Trophoblast cell (in vitro differentiated cells and primary cell): Measurements from ENCODE around the gene USP48.

Source experiments
- DNase-seq, 2 donors: peaks; one replicate each; pipeline ENCODE4 v3.0.0-alpha.2; 2016
- H2AFZ ChIP-seq: 2 replicates; pipeline ENCODE4 v1.6.1; 2013; ENCODE audit warnings: low read length, moderate library complexity, mild to moderate bottlenecking; ENCODE audit not compliant: insufficient read depth, poor library complexity
- H2AK5ac ChIP-seq: 2 replicates; pipeline ENCODE4 v1.6.1; 2013; ENCODE audit warnings: mild to moderate bottlenecking, low read length
- H2BK120ac ChIP-seq: 2 replicates; pipeline ENCODE4 v1.6.1; 2013; ENCODE audit warnings: low read length, mild to moderate bottlenecking, moderate library complexity; ENCODE audit not compliant: insufficient read depth, poor library complexity
- H2BK12ac ChIP-seq: 2 replicates; pipeline ENCODE4 v1.6.1; 2013; ENCODE audit warnings: mild to moderate bottlenecking, low read length, moderate library complexity
- H2BK5ac ChIP-seq: 2 replicates; pipeline ENCODE4 v1.6.1; 2013; ENCODE audit warnings: low read length, low read depth, moderate library complexity, mild to moderate bottlenecking; ENCODE audit not compliant: poor library complexity
- H3K14ac ChIP-seq: 2 replicates; pipeline ENCODE4 v1.6.1; 2013; ENCODE audit warnings: mild to moderate bottlenecking, low read length
- H3K18ac ChIP-seq: 2 replicates; pipeline ENCODE4 v1.6.1; 2013; ENCODE audit warnings: mild to moderate bottlenecking, low read length
- H3K23ac ChIP-seq: 2 replicates; pipeline ENCODE4 v1.6.1; 2013; ENCODE audit warnings: low read length
- H3K27ac ChIP-seq: 2 replicates; pipeline ENCODE4 v1.5.1; 2013; ENCODE audit warnings: low read depth, mild to moderate bottlenecking, inconsistent platforms, low read length, moderate library complexity
- H3K27me3 ChIP-seq: 2 replicates; pipeline ENCODE4 v1.6.1; 2013; ENCODE audit warnings: inconsistent platforms, mild to moderate bottlenecking, low read length, moderate library complexity; ENCODE audit not compliant: insufficient read depth
- H3K36me3 ChIP-seq, 2 experiments: 1 replicate in 1 of 2; 2 replicates in 1 of 2; pipeline ENCODE4 v1.6.1; 2013; ENCODE audit warnings: low read length in 2 of 2, mild to moderate bottlenecking in 2 of 2, moderate library complexity in 1 of 2; ENCODE audit not compliant: insufficient read depth in 2 of 2, control insufficient read depth in 1 of 2
- H3K4ac ChIP-seq: 2 replicates; pipeline ENCODE4 v1.6.1; 2013; ENCODE audit warnings: low read depth, mild to moderate bottlenecking, low read length, moderate library complexity
- H3K4me1 ChIP-seq, 2 experiments: 1 replicate in 1 of 2; 2 replicates in 1 of 2; pipeline ENCODE4 v1.6.1; 2013; ENCODE audit warnings: low read length in 2 of 2, mild to moderate bottlenecking in 2 of 2, moderate library complexity in 1 of 2; ENCODE audit not compliant: insufficient read depth in 2 of 2, control insufficient read depth in 1 of 2
- H3K4me2 ChIP-seq: 2 replicates; pipeline ENCODE4 v1.6.1; 2013; ENCODE audit warnings: inconsistent platforms, mild to moderate bottlenecking, low read length, moderate library complexity
- H3K4me3 ChIP-seq: 2 replicates; pipeline ENCODE4 v1.5.1; 2013; ENCODE audit warnings: mild to moderate bottlenecking, low read depth, low read length, inconsistent platforms
- H3K79me1 ChIP-seq: one replicate; pipeline ENCODE4 v1.6.1; 2013; ENCODE audit warnings: low read length
- H3K79me2 ChIP-seq: 2 replicates; pipeline ENCODE4 v1.6.1; 2013; ENCODE audit warnings: low read length, mild to moderate bottlenecking; ENCODE audit not compliant: control insufficient read depth, insufficient read depth, poor library complexity
- H3K9ac ChIP-seq: 2 replicates; pipeline ENCODE4 v1.6.1; 2013; ENCODE audit warnings: mild to moderate bottlenecking, low read length
- H3K9me3 ChIP-seq: 2 replicates; pipeline ENCODE4 v1.6.1; 2013; ENCODE audit warnings: low read depth, mild to moderate bottlenecking, control low read depth, inconsistent platforms, low read length; ENCODE audit not compliant: insufficient read depth
- H4K12ac ChIP-seq: 2 replicates; pipeline ENCODE4 v1.6.1; 2013; ENCODE audit warnings: low read depth, mild to moderate bottlenecking, low read length, moderate library complexity
- H4K8ac ChIP-seq: 2 replicates; pipeline ENCODE4 v1.6.1; 2013; ENCODE audit warnings: low read depth, mild to moderate bottlenecking, low read length, moderate library complexity
- H4K91ac ChIP-seq: one replicate; pipeline ENCODE4 v1.6.1; 2013; ENCODE audit warnings: low read depth, mild to moderate bottlenecking, low read length, moderate library complexity
- WGBS: extraction: QIAGEN DNeasy Blood & Tissue Kit; methylation state at CpG from one replicate; pipeline ENCODE4 v1.1.7; 2013; ENCODE audit warnings: missing lambda C conversion rate; ENCODE audit not compliant: insufficient read length, insufficient coverage; ENCODE audit errors: extremely low coverage; 5-methylcytosine and 5-hydroxymethylcytosine counted together

The USP48 gene

DNA sequence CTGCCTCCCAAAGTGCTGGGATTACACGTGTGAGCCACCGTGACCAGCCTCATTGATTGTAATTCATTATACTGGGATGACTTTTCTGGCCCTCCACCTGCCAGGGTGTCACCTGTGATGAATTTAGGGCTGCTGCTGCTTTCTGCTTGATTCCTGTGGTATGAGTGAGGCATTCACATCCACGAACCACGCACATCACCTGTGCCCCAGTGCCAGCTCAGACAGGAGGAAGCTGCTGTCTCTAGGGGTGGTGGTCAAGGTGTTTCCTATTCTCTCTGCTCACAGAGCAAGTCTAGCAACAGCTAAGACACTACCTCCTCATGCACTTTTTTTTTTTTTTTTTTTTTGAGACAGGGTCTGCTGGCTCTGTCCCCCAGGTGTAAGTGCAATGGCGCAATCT is 16.8 kb upstream of the USP48 start:
- H3K27me3 ChIP-seq, result no peaks in the 10 kb centered on the region

DNA sequence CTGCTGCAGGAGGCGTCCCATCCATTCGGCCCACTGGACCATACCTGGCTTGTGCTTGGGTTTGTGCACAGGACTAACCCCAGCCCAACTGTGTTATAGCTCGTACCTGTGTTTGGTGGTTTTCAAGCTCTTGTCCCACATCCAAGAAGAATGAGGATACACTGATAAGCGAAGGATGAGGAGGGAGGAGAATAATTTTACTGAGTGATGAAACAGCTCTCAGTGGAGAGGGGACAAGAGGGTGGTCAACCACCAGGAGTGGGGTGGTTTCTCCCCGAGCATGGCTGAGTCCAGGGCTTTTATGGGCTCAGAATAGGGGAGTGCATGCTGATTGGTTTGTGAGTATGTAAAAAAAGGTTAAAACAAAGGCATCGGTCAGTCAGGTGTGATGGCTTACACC is 12.1 kb upstream of the USP48 start:
- DNase-seq, result no peak
- Histone ChIP-seq H3K27ac (no peak overlapping the region), H3K36me3 (peaks cover 0 to 2% of the 10 kb centered on the region in 2 experiments), H3K14ac (no peak overlapping the region), H3K4me2 (no peak overlapping the region), H3K9ac (no peak overlapping the region), H3K79me1 (no peaks in the 10 kb centered on the region), H2BK120ac (no peak overlapping the region), H2BK5ac (no peak overlapping the region), H4K12ac (no peak overlapping the region), H3K9me3 (no peaks in the 10 kb centered on the region), H3K79me2 (peaks cover 2% of the 10 kb centered on the region), H2AFZ (no peak overlapping the region), H3K4me3 (no peak overlapping the region), H4K91ac (no peak overlapping the region), H3K4me1 (no peaks in the 10 kb centered on the region), H2AK5ac (no peak overlapping the region), H4K8ac (no peak overlapping the region), H3K18ac (no peak overlapping the region), H2BK12ac (no peak overlapping the region), H3K27me3 (no peaks in the 10 kb centered on the region), H3K4ac (no peak overlapping the region), H3K23ac (no peak overlapping the region)
- WGBS, result no CpG with 5 or more reads among the region's 6 CpGs

More for the DNA sequence above, 16.8 kb upstream of the USP48 start:
- no peak overlapping the region for H3K18ac ChIP-seq
- no CpG with 5 or more reads among the region's 5 CpGs for WGBS
- H3K4me2 ChIP-seq, result no peak overlapping the region
- no peaks in the 10 kb centered on the region for H3K9me3 ChIP-seq
- no peaks in the 10 kb centered on the region for H3K79me1 ChIP-seq
- H2AK5ac ChIP-seq, result no peak overlapping the region
- no peak overlapping the region for H3K23ac ChIP-seq
- no peak overlapping the region for H3K9ac ChIP-seq
- H3K4me3 ChIP-seq, result no peak overlapping the region
- H3K4ac ChIP-seq, result no peak overlapping the region
- peaks cover 2% of the 10 kb centered on the region for H3K79me2 ChIP-seq
- H3K27ac ChIP-seq, result no peak overlapping the region
- H3K36me3 ChIP-seq, result peaks cover 0 to 2% of the 10 kb centered on the region in 2 experiments
- no peak overlapping the region for H4K91ac ChIP-seq
- no peak overlapping the region for H4K12ac ChIP-seq
- H2BK5ac ChIP-seq, result no peak overlapping the region
- H2BK120ac ChIP-seq, result no peak overlapping the region
- H4K8ac ChIP-seq, result no peak overlapping the region
- no peak overlapping the region for H3K14ac ChIP-seq
- H2AFZ ChIP-seq, result no peak overlapping the region
- no peaks in the 10 kb centered on the region for H3K4me1 ChIP-seq
- H2BK12ac ChIP-seq, result no peak overlapping the region
- no peak for DNase-seq

DNA sequence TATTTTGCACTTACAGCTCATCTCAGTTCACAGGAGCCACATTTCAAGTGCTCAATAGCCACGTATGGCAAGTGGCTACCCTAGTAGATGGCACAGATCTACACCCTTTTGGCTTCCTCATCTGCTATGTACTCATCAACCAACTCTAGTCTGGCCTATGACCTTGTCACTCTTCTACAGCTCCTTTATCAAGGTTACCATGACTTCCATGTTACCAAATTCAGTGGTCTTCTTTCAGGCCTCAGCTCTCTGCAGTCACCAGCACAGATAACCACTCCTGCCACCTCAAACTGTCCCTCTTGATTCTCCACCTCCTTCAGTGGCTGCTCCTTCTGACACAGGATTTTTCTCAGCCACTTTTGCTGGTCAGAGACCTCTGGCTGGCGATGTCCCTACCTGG is 11.7 kb upstream of the USP48 start:
- H2BK5ac ChIP-seq, result no peak overlapping the region
- H2BK12ac ChIP-seq, result no peak overlapping the region
- no peak overlapping the region for H4K8ac ChIP-seq
- no peak overlapping the region for H3K4ac ChIP-seq
- H3K79me1 ChIP-seq, result no peaks in the 10 kb centered on the region
- no peak for DNase-seq
- H3K14ac ChIP-seq, result no peak overlapping the region
- H3K18ac ChIP-seq, result no peak overlapping the region
- H2AFZ ChIP-seq, result no peak overlapping the region
- H2AK5ac ChIP-seq, result no peak overlapping the region
- no peak overlapping the region for H3K4me2 ChIP-seq
- H3K4me1 ChIP-seq, result no peaks in the 10 kb centered on the region
- H3K9me3 ChIP-seq, result no peaks in the 10 kb centered on the region
- H3K27ac ChIP-seq, result no peak overlapping the region
- no peak overlapping the region for H3K23ac ChIP-seq
- H3K79me2 ChIP-seq, result peaks cover 2% of the 10 kb centered on the region
- H3K36me3 ChIP-seq, result peaks cover 0 to 2% of the 10 kb centered on the region in 2 experiments
- H4K12ac ChIP-seq, result no peak overlapping the region
- no peaks in the 10 kb centered on the region for H3K27me3 ChIP-seq
- no peak overlapping the region for H2BK120ac ChIP-seq
- H3K4me3 ChIP-seq, result no peak overlapping the region
- H3K9ac ChIP-seq, result no peak overlapping the region
- no peak overlapping the region for H4K91ac ChIP-seq
- no CpG with 5 or more reads among the region's 2 CpGs for WGBS

DNA sequence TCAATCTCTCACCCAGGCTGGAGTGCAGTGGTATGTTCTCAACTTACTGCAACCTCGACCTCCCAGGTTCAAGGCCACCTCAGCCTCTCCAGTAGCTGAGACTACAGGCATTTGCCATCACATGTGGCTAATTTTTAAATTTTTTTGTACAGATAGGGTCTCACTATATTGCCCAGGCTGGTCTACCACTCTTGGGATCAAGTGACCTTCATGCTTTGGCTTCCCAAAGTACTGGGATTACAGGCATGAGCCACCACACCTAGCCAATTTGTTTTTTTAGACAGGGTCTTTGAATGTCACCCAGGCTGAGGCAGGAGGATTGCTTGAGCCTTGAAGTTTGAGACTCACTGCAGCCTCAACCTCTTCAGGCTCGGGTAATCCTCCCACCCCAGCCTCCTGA is 10.2 kb upstream of the USP48 start:
- Histone ChIP-seq H3K27me3 (no peaks in the 10 kb centered on the region), H4K12ac (no peak overlapping the region), H3K4me1 (no peaks in the 10 kb centered on the region), H3K79me2 (peaks cover 2% of the 10 kb centered on the region), H4K91ac (no peak overlapping the region), H2BK120ac (no peak overlapping the region), H2BK5ac (no peak overlapping the region), H3K9me3 (no peaks in the 10 kb centered on the region), H2BK12ac (no peak overlapping the region), H3K27ac (no peak overlapping the region), H3K4me3 (no peak overlapping the region), H2AK5ac (no peak overlapping the region), H3K23ac (no peak overlapping the region), H4K8ac (no peak overlapping the region), H3K79me1 (no peaks in the 10 kb centered on the region), H3K36me3 (peaks cover 0 to 2% of the 10 kb centered on the region in 2 experiments), H3K18ac (no peak overlapping the region), H2AFZ (no peak overlapping the region), H3K4ac (no peak overlapping the region), H3K9ac (no peak overlapping the region), H3K14ac (no peak overlapping the region), H3K4me2 (no peak overlapping the region)
- DNase-seq, result no peak
- WGBS, result no CpG with 5 or more reads among the region's 2 CpGs
